BLaER1 treated with 17β-estradiol and CSF1 and Interleukin-3, amounts not matched to agents 10 nM and 100 nM (cell line): ENCODE data around the gene PTPN3.

Experiments used
- H3K27ac ChIP-seq, 11 experiments: shearing (Covaris generic); formaldehyde crosslinking; 2 replicates each; pipeline ENCODE4 v1.8.1; 2022
- H3K27me3 ChIP-seq, 11 experiments: shearing (Covaris generic); formaldehyde crosslinking; 2 replicates each; pipeline ENCODE4 v1.8.1; 2022
- H3K36me3 ChIP-seq, 11 experiments: shearing (Covaris generic); formaldehyde crosslinking; 2 replicates each; pipeline ENCODE4 v1.8.1; 2022
- H3K4me1 ChIP-seq, 10 experiments: shearing (Covaris generic); formaldehyde crosslinking; 2 replicates each; pipeline ENCODE4 v1.8.1; 2022
- H3K4me2 ChIP-seq, 11 experiments: shearing (Covaris generic); formaldehyde crosslinking; 2 replicates each; pipeline ENCODE4 v1.8.1; 2022
- H3K4me3 ChIP-seq, 10 experiments: shearing (Covaris generic); formaldehyde crosslinking; 2 replicates each; pipeline ENCODE4 v1.8.1; 2022
- H3K9ac ChIP-seq, 11 experiments: shearing (Covaris generic); formaldehyde crosslinking; 2 replicates each; pipeline ENCODE4 v1.8.1; 2022
- H3K9me3 ChIP-seq, 11 experiments: shearing (Covaris generic); formaldehyde crosslinking; replicated peaks in 1 of 11; 2 replicates each; pipeline ENCODE4 v1.8.1; 2022
- H4K20me1 ChIP-seq, 11 experiments: shearing (Covaris generic); formaldehyde crosslinking; 2 replicates each; pipeline ENCODE4 v1.8.1; 2022
- Cebpa-rat ChIP-seq, 11 experiments: shearing (Covaris generic); IDR thresholded peaks; 2 replicates each; pipeline ENCODE4 v1.8.1; 2022

PTPN3 gene

GRCh38 chr9:109483744-109484429 lies 14.2 kb downstream of the PTPN3 start:
- H3K36me3 ChIP-seq = no peaks in the 10 kb centered on the region
- no peak overlapping the region for H3K9ac ChIP-seq
- no peak overlapping the region for H3K27ac ChIP-seq
- H3K27me3 ChIP-seq = peaks cover 0 to 84% (median 0%) of the 10 kb centered on the region in 11 experiments; a peak in 7 of 22 replicates
- no peaks in the 10 kb centered on the region for H3K9me3 ChIP-seq
- H4K20me1 ChIP-seq = peaks cover 0 to 24% (median 0%) of the 10 kb centered on the region in 11 experiments; a peak in 3 of 22 replicates
- no peak for TF ChIP-seq Cebpa-rat (IDR thresholded peaks at IDR 0.05)
- H3K4me3 ChIP-seq = no peak overlapping the region
- peaks cover 0 to 14% (median 8%) of the 10 kb centered on the region in 10 experiments; a peak in 9 of 20 replicates for H3K4me1 ChIP-seq
- H3K4me2 ChIP-seq = 0 out of 22 replicates have a peak overlapping the region, but pooled peaks of 1 of the 11 experiments have one; percentile 49

- TF ChIP-seq Cebpa-rat (IDR thresholded peaks at IDR 0.05) = no peak
- no peaks in the 10 kb centered on the region for H3K9me3 ChIP-seq
- H3K27me3 ChIP-seq = peaks cover 0 to 94% (median 0%) of the 10 kb centered on the region in 11 experiments; a peak in 7 of 22 replicates
- peaks cover 0 to 29% (median 0%) of the 10 kb centered on the region in 11 experiments; a peak in 3 of 22 replicates for H4K20me1 ChIP-seq
- H3K9ac ChIP-seq = no peak overlapping the region
- H3K36me3 ChIP-seq = no peaks in the 10 kb centered on the region
- no peak overlapping the region for H3K4me3 ChIP-seq
- peaks cover 0 to 26% (median 8%) of the 10 kb centered on the region in 10 experiments; a peak in 9 of 20 replicates for H3K4me1 ChIP-seq
- peak overlapping the region in 6 of 11 experiments; percentile 14 to 58 (median 36); a peak in 10 of 22 replicates for H3K4me2 ChIP-seq
- H3K27ac ChIP-seq = no peak overlapping the region
These were observed 15.7 kb downstream of the PTPN3 start for GRCh38 chr9:109482391-109482916.

- no peaks in the 10 kb centered on the region for H3K9me3 ChIP-seq
- no peak overlapping the region for H3K4me2 ChIP-seq
- peaks cover 0 to 27% (median 8%) of the 10 kb centered on the region in 10 experiments; a peak in 9 of 20 replicates for H3K4me1 ChIP-seq
- TF ChIP-seq Cebpa-rat (IDR thresholded peaks at IDR 0.05) = no peak
- no peak overlapping the region for H3K4me3 ChIP-seq
- no peak overlapping the region for H3K9ac ChIP-seq
- H3K27me3 ChIP-seq = peaks cover 0 to 94% (median 0%) of the 10 kb centered on the region in 11 experiments; a peak in 7 of 22 replicates
- peaks cover 0 to 33% (median 0%) of the 10 kb centered on the region in 11 experiments; a peak in 3 of 22 replicates for H4K20me1 ChIP-seq
- no peaks in the 10 kb centered on the region for H3K36me3 ChIP-seq
- H3K27ac ChIP-seq = no peak overlapping the region
These were observed 16.3 kb downstream of the PTPN3 start for GRCh38 chr9:109481856-109482255.

- Histone ChIP-seq H3K4me2 (no peak overlapping the region), H3K27ac (no peak overlapping the region), H3K9ac (no peak overlapping the region), H3K9me3 (no peaks in the 10 kb centered on the region), H4K20me1 (peaks cover 0 to 45% (median 0%) of the 10 kb centered on the region in 11 experiments; a peak in 4 of 22 replicates), H3K27me3 (peaks cover 0 to 99% (median 0%) of the 10 kb centered on the region in 11 experiments; a peak in 7 of 22 replicates), H3K4me1 (peaks cover 0 to 27% (median 8%) of the 10 kb centered on the region in 10 experiments; a peak in 9 of 20 replicates), H3K4me3 (no peak overlapping the region), H3K36me3 (no peaks in the 10 kb centered on the region)
- TF ChIP-seq Cebpa-rat (IDR thresholded peaks at IDR 0.05) = no peak
These were observed 18.3 kb downstream of the PTPN3 start for GRCh38 chr9:109479822-109480221.

- Histone ChIP-seq H4K20me1 (peaks cover 0 to 44% (median 0%) of the 10 kb centered on the region in 11 experiments; a peak in 4 of 22 replicates), H3K9ac (no peak overlapping the region), H3K27me3 (peaks cover 0 to 100% (median 0%) of the 10 kb centered on the region in 11 experiments; a peak in 9 of 22 replicates), H3K4me1 (peaks cover 0 to 27% (median 8%) of the 10 kb centered on the region in 10 experiments; a peak in 9 of 20 replicates), H3K9me3 (no peaks in the 10 kb centered on the region), H3K4me2 (peak overlapping the region in 1 of 11 experiments; percentile 20; a peak in 2 of 22 replicates), H3K36me3 (no peaks in the 10 kb centered on the region), H3K27ac (no peak overlapping the region), H3K4me3 (no peak overlapping the region)
- TF ChIP-seq Cebpa-rat (IDR thresholded peaks at IDR 0.05) = no peak
These were observed 19.3 kb downstream of the PTPN3 start for GRCh38 chr9:109478665-109479380.

- peaks cover 0 to 21% (median 7%) of the 10 kb centered on the region in 10 experiments; a peak in 9 of 20 replicates for H3K4me1 ChIP-seq
- no peak overlapping the region for H3K9ac ChIP-seq
These were observed 20.0 kb downstream of the PTPN3 start for GRCh38 chr9:109478051-109478563.

DNA sequence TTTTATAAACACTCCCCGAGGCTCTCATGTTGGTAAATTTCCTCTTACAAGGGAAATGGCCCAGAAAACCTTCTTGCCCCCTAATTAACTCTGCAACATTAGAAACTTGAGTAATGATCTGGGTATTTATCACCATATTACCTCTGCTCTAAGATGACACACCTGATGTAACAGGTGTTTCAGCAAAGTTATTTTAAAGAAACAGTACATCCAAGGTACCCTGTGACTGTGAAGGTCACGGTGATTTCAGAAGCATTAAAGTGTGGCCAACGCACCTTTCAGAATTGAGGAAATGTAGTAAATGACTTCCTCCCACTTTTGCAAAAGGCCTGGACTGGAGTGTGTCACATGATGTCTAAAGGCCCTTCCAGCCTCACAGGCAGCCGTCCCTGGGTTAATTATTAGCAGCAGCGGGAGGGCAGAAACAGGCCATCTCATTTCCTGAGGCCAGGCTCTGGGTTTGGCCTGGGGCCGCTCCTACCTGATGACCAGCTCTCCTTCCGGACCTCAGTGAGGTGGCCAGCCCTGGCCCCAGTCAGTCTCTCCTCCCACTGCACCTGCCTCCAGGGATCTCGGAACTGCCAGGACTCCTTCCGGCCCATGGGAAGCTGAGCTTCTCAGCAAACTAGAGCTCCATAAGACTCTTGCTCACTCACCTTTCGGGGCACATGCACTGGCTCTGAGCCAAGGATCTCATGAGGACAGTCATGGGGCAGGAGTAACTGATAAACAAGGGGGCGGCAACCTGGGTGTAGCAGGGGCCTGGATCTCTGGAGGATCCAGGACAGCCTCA lies 20.7 kb downstream of the PTPN3 start:
- Histone ChIP-seq H3K4me1 (peaks cover 0 to 15% (median under 1%) of the 10 kb centered on the region in 10 experiments; a peak in 6 of 20 replicates), H4K20me1 (peaks cover 0 to 39% (median 0%) of the 10 kb centered on the region in 11 experiments; a peak in 5 of 22 replicates), H3K9ac (no peak overlapping the region), H3K9me3 (no peaks in the 10 kb centered on the region), H3K27me3 (peaks cover 0 to 100% (median 0%) of the 10 kb centered on the region in 11 experiments; a peak in 11 of 22 replicates), H3K4me2 (no peak overlapping the region; a peak in 1 of 22 replicates), H3K4me3 (no peak overlapping the region), H3K36me3 (no peaks in the 10 kb centered on the region), H3K27ac (no peak overlapping the region)
- no peak for TF ChIP-seq Cebpa-rat (IDR thresholded peaks at IDR 0.05)

More at GRCh38 chr9:109478051-109478563, 20.0 kb downstream of the PTPN3 start:
- peaks cover 0 to 44% (median 0%) of the 10 kb centered on the region in 11 experiments; a peak in 5 of 22 replicates for H4K20me1 ChIP-seq
- no peak overlapping the region for H3K27ac ChIP-seq
- no peak overlapping the region for H3K4me3 ChIP-seq
- no peaks in the 10 kb centered on the region for H3K36me3 ChIP-seq
- peak overlapping the region in 2 of 11 experiments; percentile 6 to 20; a peak in 2 of 22 replicates for H3K4me2 ChIP-seq
- TF ChIP-seq Cebpa-rat (IDR thresholded peaks at IDR 0.05) = no peak
- no peaks in the 10 kb centered on the region for H3K9me3 ChIP-seq
- peaks cover 0 to 100% (median 0%) of the 10 kb centered on the region in 11 experiments; a peak in 11 of 22 replicates for H3K27me3 ChIP-seq
